NT2/D1 (cell line): Measurements from ENCODE around the gene MPP3.

ENCODE experiments used
- SUZ12 ChIP-seq: IDR thresholded peaks from 2 replicates; pipeline ENCODE4 v1.6.1; 2011; ENCODE audit not compliant: insufficient read length, insufficient read depth; ENCODE audit errors: extremely low read depth
- YY1 ChIP-seq: IDR thresholded peaks from 2 replicates; pipeline ENCODE4 v1.6.1; 2011; ENCODE audit not compliant: insufficient read length, insufficient read depth
- ZNF274 ChIP-seq: IDR thresholded peaks from 2 replicates; pipeline ENCODE4 v1.6.1; 2011; ENCODE audit warnings: mild to moderate bottlenecking, low read depth, low read length

GRCh38 chr17:43770957-43771356, 62.0 kb downstream of the MPP3 start:
- TF ChIP-seq ZNF274: no peak
- TF ChIP-seq SUZ12: no peak
- no peak for TF ChIP-seq YY1
